ENCODE measurements around the gene CAMKK1.

CAMKK1 gene

GRCh38 chr17:3885271-3885670 lies 7.6 kb downstream of the CAMKK1 start:
- H3K36me3 ChIP-seq (ENCODE audit: insufficient read depth, low read length), result no peaks in the 10 kb centered on the region; the same call in 1 of the 2 replicates
- no peak for TF ChIP-seq EZH2 (IDR thresholded peaks at IDR 0.05)
- TF ChIP-seq POLR2AphosphoS5 (IDR thresholded peaks at IDR 0.05; ENCODE audit: borderline replicate concordance, low read depth, low read length), result no peak
- no peak for TF ChIP-seq FOXP2 (optimal IDR thresholded peaks at IDR 0.05; ENCODE audit: control extremely low read depth, extremely low read length, insufficient read depth)
- no peak for DNase-seq (ENCODE audit: low read depth, low spot score)

GRCh38 chr17:3884188-3884587 lies 8.7 kb downstream of the CAMKK1 start:
- no peaks in the 10 kb centered on the region for H3K9me3 ChIP-seq (ENCODE audit: low read depth, low read length)
- no peak overlapping the region for H3K9ac ChIP-seq (ENCODE audit: insufficient read length)
- no peak for DNase-seq (ENCODE audit: low read depth, low spot score)
- no peak overlapping the region for H3K4me3 ChIP-seq
- no peaks in the 10 kb centered on the region; the same call in 1 of the 2 replicates for H3K36me3 ChIP-seq (ENCODE audit: insufficient read depth, low read length)
- TF ChIP-seq POLR2AphosphoS5 (IDR thresholded peaks at IDR 0.05; ENCODE audit: borderline replicate concordance, low read depth, low read length), result no peak
- no peak for TF ChIP-seq FOXP2 (optimal IDR thresholded peaks at IDR 0.05; ENCODE audit: control extremely low read depth, extremely low read length, insufficient read depth)
- TF ChIP-seq EZH2 (IDR thresholded peaks at IDR 0.05), result no peak
- no peak overlapping the region for H3K27ac ChIP-seq

More at GRCh38 chr17:3885271-3885670, 7.6 kb downstream of the CAMKK1 start:
- Histone ChIP-seq H3K27ac (no peak overlapping the region), H3K9me3 (ENCODE audit: low read depth, low read length) (no peaks in the 10 kb centered on the region), H3K4me3 (no peak overlapping the region), H3K9ac (ENCODE audit: insufficient read length) (no peak overlapping the region)

GRCh38 chr17:3882276-3882675 lies 10.6 kb downstream of the CAMKK1 start:
- TF ChIP-seq EZH2 (IDR thresholded peaks at IDR 0.05) (no peak), FOXP2 (optimal IDR thresholded peaks at IDR 0.05; ENCODE audit: control extremely low read depth, extremely low read length, insufficient read depth) (no peak), POLR2AphosphoS5 (IDR thresholded peaks at IDR 0.05; ENCODE audit: borderline replicate concordance, low read depth, low read length) (no peak)
- Histone ChIP-seq H3K9ac (ENCODE audit: insufficient read length) (no peak overlapping the region), H3K27ac (no peak overlapping the region), H3K36me3 (ENCODE audit: insufficient read depth, low read length) (no peaks in the 10 kb centered on the region; the same call in 1 of the 2 replicates), H3K9me3 (ENCODE audit: low read depth, low read length) (no peaks in the 10 kb centered on the region), H3K4me3 (no peak overlapping the region)
- no peak for DNase-seq (ENCODE audit: low read depth, low spot score)

GRCh38 chr17:3880983-3881382 lies 11.9 kb downstream of the CAMKK1 start:
- H3K27ac ChIP-seq, result no peak overlapping the region
- no peaks in the 10 kb centered on the region; the same call in 1 of the 2 replicates for H3K36me3 ChIP-seq (ENCODE audit: insufficient read depth, low read length)

GRCh38 chr17:3879591-3880417 lies 13.0 kb downstream of the CAMKK1 start:
- DNase-seq (ENCODE audit: low read depth, low spot score), result no peak
- H3K36me3 ChIP-seq (ENCODE audit: insufficient read depth, low read length), result no peaks in the 10 kb centered on the region; the same call in 1 of the 2 replicates
- TF ChIP-seq EZH2 (IDR thresholded peaks at IDR 0.05), result no peak
- TF ChIP-seq POLR2AphosphoS5 (IDR thresholded peaks at IDR 0.05; ENCODE audit: borderline replicate concordance, low read depth, low read length), result no peak
- no peak for TF ChIP-seq FOXP2 (optimal IDR thresholded peaks at IDR 0.05; ENCODE audit: control extremely low read depth, extremely low read length, insufficient read depth)

More at GRCh38 chr17:3880983-3881382, 11.9 kb downstream of the CAMKK1 start:
- Histone ChIP-seq H3K9me3 (ENCODE audit: low read depth, low read length) (no peaks in the 10 kb centered on the region), H3K4me3 (no peak overlapping the region), H3K9ac (ENCODE audit: insufficient read length) (no peak overlapping the region)
- no peak for DNase-seq (ENCODE audit: low read depth, low spot score)
- TF ChIP-seq FOXP2 (optimal IDR thresholded peaks at IDR 0.05; ENCODE audit: control extremely low read depth, extremely low read length, insufficient read depth) (no peak), EZH2 (IDR thresholded peaks at IDR 0.05) (no peak), POLR2AphosphoS5 (IDR thresholded peaks at IDR 0.05; ENCODE audit: borderline replicate concordance, low read depth, low read length) (no peak)

GRCh38 chr17:3879186-3879585 lies 13.7 kb downstream of the CAMKK1 start:
- no peak overlapping the region for H3K4me3 ChIP-seq
- no peak overlapping the region for H3K9ac ChIP-seq (ENCODE audit: insufficient read length)
- H3K36me3 ChIP-seq (ENCODE audit: insufficient read depth, low read length), result no peaks in the 10 kb centered on the region; the same call in 1 of the 2 replicates
- no peak for DNase-seq (ENCODE audit: low read depth, low spot score)
- H3K9me3 ChIP-seq (ENCODE audit: low read depth, low read length), result no peaks in the 10 kb centered on the region
- no peak overlapping the region for H3K27ac ChIP-seq
- TF ChIP-seq FOXP2 (optimal IDR thresholded peaks at IDR 0.05; ENCODE audit: control extremely low read depth, extremely low read length, insufficient read depth), result no peak
- no peak for TF ChIP-seq EZH2 (IDR thresholded peaks at IDR 0.05)
- no peak for TF ChIP-seq POLR2AphosphoS5 (IDR thresholded peaks at IDR 0.05; ENCODE audit: borderline replicate concordance, low read depth, low read length)

More at GRCh38 chr17:3879591-3880417, 13.0 kb downstream of the CAMKK1 start:
- no peaks in the 10 kb centered on the region for H3K9me3 ChIP-seq (ENCODE audit: low read depth, low read length)
- H3K4me3 ChIP-seq, result no peak overlapping the region
- no peak overlapping the region for H3K9ac ChIP-seq (ENCODE audit: insufficient read length)
- H3K27ac ChIP-seq, result no peak overlapping the region

GRCh38 chr17:3877220-3877619 lies 15.6 kb downstream of the CAMKK1 start:
- Histone ChIP-seq H3K9me3 (ENCODE audit: low read depth, low read length) (no peaks in the 10 kb centered on the region), H3K9ac (ENCODE audit: insufficient read length) (no peak overlapping the region), H3K36me3 (ENCODE audit: insufficient read depth, low read length) (peaks cover 7% of the 10 kb centered on the region; the same call in 1 of the 2 replicates), H3K4me3 (no peak overlapping the region), H3K27ac (no peak overlapping the region)
- no peak for DNase-seq (ENCODE audit: low read depth, low spot score)
- no peak for TF ChIP-seq EZH2 (IDR thresholded peaks at IDR 0.05)
- TF ChIP-seq POLR2AphosphoS5 (IDR thresholded peaks at IDR 0.05; ENCODE audit: borderline replicate concordance, low read depth, low read length), result no peak
- TF ChIP-seq FOXP2 (optimal IDR thresholded peaks at IDR 0.05; ENCODE audit: control extremely low read depth, extremely low read length, insufficient read depth), result no peak

- TF ChIP-seq POLR2AphosphoS5 (IDR thresholded peaks at IDR 0.05; ENCODE audit: borderline replicate concordance, low read depth, low read length), result no peak
- no peak for TF ChIP-seq EZH2 (IDR thresholded peaks at IDR 0.05)
- TF ChIP-seq FOXP2 (optimal IDR thresholded peaks at IDR 0.05; ENCODE audit: control extremely low read depth, extremely low read length, insufficient read depth), result no peak
- H3K36me3 ChIP-seq (ENCODE audit: insufficient read depth, low read length), result peaks cover 11% of the 10 kb centered on the region; the same call in 1 of the 2 replicates
- no peak for DNase-seq (ENCODE audit: low read depth, low spot score)
- H3K4me3 ChIP-seq, result no peak overlapping the region
- no peaks in the 10 kb centered on the region for H3K9me3 ChIP-seq (ENCODE audit: low read depth, low read length)
- H3K27ac ChIP-seq, result no peak overlapping the region
- H3K9ac ChIP-seq (ENCODE audit: insufficient read length), result no peak overlapping the region
Observed at GRCh38 chr17:3875317-3875716, 17.5 kb downstream of the CAMKK1 start.

Data from SK-N-MC (cell line).